Keratinocyte (primary cell): ENCODE results near the gene HADHB.

Experiments
- EZH2 ChIP-seq: IDR thresholded peaks from one replicate; pipeline ENCODE4 v1.6.1; 2012; ENCODE audit warnings: inconsistent platforms, mild to moderate bottlenecking, low read length, moderate library complexity
- TF ChIP-seq, protein P1 (sequence below), 3 experiments: IDR thresholded peaks in 1 of 3; conservative IDR thresholded peaks in 1 of 3; optimal IDR thresholded peaks in 1 of 3; 2 replicates in 2 of 3; 3 replicates in 1 of 3; pipeline versions ENCODE3 to v1.5.1; 2011; ENCODE audit warnings: low read length in 3 of 3, mild to moderate bottlenecking in 3 of 3, moderate library complexity in 2 of 3, control low read depth in 1 of 3, inconsistent platforms in 1 of 3; ENCODE audit not compliant: insufficient read depth in 2 of 3; ENCODE audit errors: extremely low read depth in 1 of 3

DNA sequence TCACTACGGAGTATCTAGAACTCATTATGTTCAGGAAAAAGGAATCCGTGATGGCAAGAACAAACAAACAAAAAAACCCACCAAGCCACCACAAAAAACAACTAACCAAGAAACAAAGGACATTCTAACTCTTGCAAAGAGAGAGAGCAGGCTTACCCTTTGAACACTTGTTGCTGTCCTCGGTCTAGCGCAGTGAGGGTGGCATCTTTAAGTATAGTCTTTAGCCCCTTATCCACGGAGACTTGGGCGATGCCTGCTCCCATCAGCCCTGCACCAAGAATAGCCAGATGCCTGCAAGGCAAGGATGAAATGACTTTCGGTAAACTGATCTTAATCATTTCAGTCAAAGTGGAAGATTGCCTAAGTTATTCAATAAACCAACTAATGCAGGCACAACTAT is 40.8 kb upstream of the HADHB start:
- TF ChIP-seq, protein P1, sequence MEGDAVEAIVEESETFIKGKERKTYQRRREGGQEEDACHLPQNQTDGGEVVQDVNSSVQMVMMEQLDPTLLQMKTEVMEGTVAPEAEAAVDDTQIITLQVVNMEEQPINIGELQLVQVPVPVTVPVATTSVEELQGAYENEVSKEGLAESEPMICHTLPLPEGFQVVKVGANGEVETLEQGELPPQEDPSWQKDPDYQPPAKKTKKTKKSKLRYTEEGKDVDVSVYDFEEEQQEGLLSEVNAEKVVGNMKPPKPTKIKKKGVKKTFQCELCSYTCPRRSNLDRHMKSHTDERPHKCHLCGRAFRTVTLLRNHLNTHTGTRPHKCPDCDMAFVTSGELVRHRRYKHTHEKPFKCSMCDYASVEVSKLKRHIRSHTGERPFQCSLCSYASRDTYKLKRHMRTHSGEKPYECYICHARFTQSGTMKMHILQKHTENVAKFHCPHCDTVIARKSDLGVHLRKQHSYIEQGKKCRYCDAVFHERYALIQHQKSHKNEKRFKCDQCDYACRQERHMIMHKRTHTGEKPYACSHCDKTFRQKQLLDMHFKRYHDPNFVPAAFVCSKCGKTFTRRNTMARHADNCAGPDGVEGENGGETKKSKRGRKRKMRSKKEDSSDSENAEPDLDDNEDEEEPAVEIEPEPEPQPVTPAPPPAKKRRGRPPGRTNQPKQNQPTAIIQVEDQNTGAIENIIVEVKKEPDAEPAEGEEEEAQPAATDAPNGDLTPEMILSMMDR (optimal IDR thresholded peaks at IDR 0.05 in 1 of 3, IDR thresholded peaks at IDR 0.05 in 1 of 3, conservative IDR thresholded peaks at IDR 0.05 in 1 of 3; ENCODE audit: extremely low read depth in 1 of 3, insufficient read depth in 2 of 3, low read length in 3 of 3): no peak
- TF ChIP-seq EZH2: no peak
